Measurements from ENCODE around the gene DPM1.

The DPM1 gene

GRCh38 chr20:50913690-50914375, 44.5 kb downstream of the DPM1 start:
- Histone ChIP-seq H3K4me1 (ENCODE audit: insufficient read depth, low read length) (peaks cover 46% of the 10 kb centered on the region), H3K9me3 (ENCODE audit: insufficient read depth, low read depth, low read length) (no peaks in the 10 kb centered on the region), H3K27ac (ENCODE audit: low read depth, low read length) (no peak overlapping the region), H3K4me3 (ENCODE audit: low read length) (no peak overlapping the region), H3K9ac (ENCODE audit: low read depth, low read length) (no peak overlapping the region), H3K27me3 (ENCODE audit: insufficient read depth, low read length) (no peaks in the 10 kb centered on the region), H3K36me3 (ENCODE audit: insufficient read depth, low read length) (peaks cover 86% of the 10 kb centered on the region)
- 96% methylated on average over 2 of the region's 2 CpGs for WGBS

- no peaks in the 10 kb centered on the region for H3K27me3 ChIP-seq (ENCODE audit: insufficient read depth, low read length)
- 100% methylated on average over 1 of the region's 1 CpG for WGBS
- no peak overlapping the region for H3K9ac ChIP-seq (ENCODE audit: low read depth, low read length)
- H3K4me1 ChIP-seq (ENCODE audit: insufficient read depth, low read length), result peaks cover 32% of the 10 kb centered on the region
- no peak overlapping the region for H3K4me3 ChIP-seq (ENCODE audit: low read length)
- H3K36me3 ChIP-seq (ENCODE audit: insufficient read depth, low read length), result peaks cover 74% of the 10 kb centered on the region
- no peak overlapping the region for H3K27ac ChIP-seq (ENCODE audit: low read depth, low read length)
- H3K9me3 ChIP-seq (ENCODE audit: insufficient read depth, low read depth, low read length), result no peaks in the 10 kb centered on the region
Observed at GRCh38 chr20:50911716-50912115, 46.6 kb downstream of the DPM1 start.

GRCh38 chr20:50911030-50911429, 47.3 kb downstream of the DPM1 start:
- Histone ChIP-seq H3K4me1 (ENCODE audit: insufficient read depth, low read length) (peaks cover 32% of the 10 kb centered on the region), H3K4me3 (ENCODE audit: low read length) (no peak overlapping the region), H3K27ac (ENCODE audit: low read depth, low read length) (no peak overlapping the region), H3K9me3 (ENCODE audit: insufficient read depth, low read depth, low read length) (no peaks in the 10 kb centered on the region), H3K27me3 (ENCODE audit: insufficient read depth, low read length) (no peaks in the 10 kb centered on the region), H3K9ac (ENCODE audit: low read depth, low read length) (no peak overlapping the region), H3K36me3 (ENCODE audit: insufficient read depth, low read length) (peaks cover 67% of the 10 kb centered on the region)
- WGBS, result 88% methylated on average over 1 of the region's 3 CpGs

GRCh38 chr20:50909413-50909812, 48.9 kb downstream of the DPM1 start:
- H3K4me3 ChIP-seq (ENCODE audit: low read length), result no peak overlapping the region
- peaks cover 59% of the 10 kb centered on the region for H3K36me3 ChIP-seq (ENCODE audit: insufficient read depth, low read length)
- H3K4me1 ChIP-seq (ENCODE audit: insufficient read depth, low read length), result peaks cover 16% of the 10 kb centered on the region
- 96% methylated on average over 3 of the region's 3 CpGs for WGBS
- no peak overlapping the region for H3K9ac ChIP-seq (ENCODE audit: low read depth, low read length)
- no peaks in the 10 kb centered on the region for H3K9me3 ChIP-seq (ENCODE audit: insufficient read depth, low read depth, low read length)
- H3K27ac ChIP-seq (ENCODE audit: low read depth, low read length), result no peak overlapping the region
- no peaks in the 10 kb centered on the region for H3K27me3 ChIP-seq (ENCODE audit: insufficient read depth, low read length)

GRCh38 chr20:50904067-50904570, 54.2 kb downstream of the DPM1 start:
- Histone ChIP-seq H3K36me3 (ENCODE audit: insufficient read depth, low read length) (peaks cover 69% of the 10 kb centered on the region), H3K27me3 (ENCODE audit: insufficient read depth, low read length) (no peaks in the 10 kb centered on the region), H3K4me3 (ENCODE audit: low read length) (no peak overlapping the region), H3K9ac (ENCODE audit: low read depth, low read length) (no peak overlapping the region), H3K27ac (ENCODE audit: low read depth, low read length) (no peak overlapping the region), H3K4me1 (ENCODE audit: insufficient read depth, low read length) (peaks cover 6% of the 10 kb centered on the region; the same call in 1 of the 2 replicates), H3K9me3 (ENCODE audit: insufficient read depth, low read depth, low read length) (no peaks in the 10 kb centered on the region)
- 94% methylated on average over 6 of the region's 6 CpGs for WGBS

GRCh38 chr20:50903353-50904051, 54.8 kb downstream of the DPM1 start:
- no peaks in the 10 kb centered on the region for H3K9me3 ChIP-seq (ENCODE audit: insufficient read depth, low read depth, low read length)
- no peak overlapping the region for H3K27ac ChIP-seq (ENCODE audit: low read depth, low read length)
- no peak overlapping the region for H3K9ac ChIP-seq (ENCODE audit: low read depth, low read length)
- no peak overlapping the region for H3K4me3 ChIP-seq (ENCODE audit: low read length)
- peaks cover 6% of the 10 kb centered on the region; the same call in 1 of the 2 replicates for H3K4me1 ChIP-seq (ENCODE audit: insufficient read depth, low read length)
- no peaks in the 10 kb centered on the region for H3K27me3 ChIP-seq (ENCODE audit: insufficient read depth, low read length)
- H3K36me3 ChIP-seq (ENCODE audit: insufficient read depth, low read length), result peaks cover 75% of the 10 kb centered on the region
- 93% methylated on average over 8 of the region's 8 CpGs for WGBS

- no peak overlapping the region for H3K27ac ChIP-seq (ENCODE audit: low read depth, low read length)
- no CpG with 5 or more reads among the region's 1 CpG for WGBS
- no peaks in the 10 kb centered on the region for H3K9me3 ChIP-seq (ENCODE audit: insufficient read depth, low read depth, low read length)
- H3K36me3 ChIP-seq (ENCODE audit: insufficient read depth, low read length), result peaks cover 87% of the 10 kb centered on the region
- H3K4me3 ChIP-seq (ENCODE audit: low read length), result no peak overlapping the region
- H3K9ac ChIP-seq (ENCODE audit: low read depth, low read length), result no peak overlapping the region
- H3K27me3 ChIP-seq (ENCODE audit: insufficient read depth, low read length), result no peaks in the 10 kb centered on the region
- peaks cover 2% of the 10 kb centered on the region; the same call in 1 of the 2 replicates for H3K4me1 ChIP-seq (ENCODE audit: insufficient read depth, low read length)
Observed at GRCh38 chr20:50901301-50901700, 57.0 kb downstream of the DPM1 start.

- no peak overlapping the region for H3K27ac ChIP-seq (ENCODE audit: low read depth, low read length)
- WGBS, result 97% methylated on average over 7 of the region's 7 CpGs
- H3K36me3 ChIP-seq (ENCODE audit: insufficient read depth, low read length), result peaks cover 97% of the 10 kb centered on the region
- H3K4me1 ChIP-seq (ENCODE audit: insufficient read depth, low read length), result no peaks in the 10 kb centered on the region
- no peaks in the 10 kb centered on the region for H3K27me3 ChIP-seq (ENCODE audit: insufficient read depth, low read length)
- no peaks in the 10 kb centered on the region for H3K9me3 ChIP-seq (ENCODE audit: insufficient read depth, low read depth, low read length)
- H3K4me3 ChIP-seq (ENCODE audit: low read length), result no peak overlapping the region
- H3K9ac ChIP-seq (ENCODE audit: low read depth, low read length), result no peak overlapping the region
Observed at GRCh38 chr20:50900261-50900660, 58.1 kb downstream of the DPM1 start.

- Histone ChIP-seq H3K36me3 (ENCODE audit: insufficient read depth, low read length) (peaks cover 98% of the 10 kb centered on the region), H3K4me1 (ENCODE audit: insufficient read depth, low read length) (no peaks in the 10 kb centered on the region), H3K27ac (ENCODE audit: low read depth, low read length) (no peak overlapping the region), H3K9ac (ENCODE audit: low read depth, low read length) (no peak overlapping the region), H3K27me3 (ENCODE audit: insufficient read depth, low read length) (no peaks in the 10 kb centered on the region), H3K4me3 (ENCODE audit: low read length) (no peak overlapping the region), H3K9me3 (ENCODE audit: insufficient read depth, low read depth, low read length) (no peaks in the 10 kb centered on the region)
- WGBS, result 89% methylated on average over 1 of the region's 1 CpG
Observed at GRCh38 chr20:50898475-50898874, 59.9 kb downstream of the DPM1 start.

- Histone ChIP-seq H3K36me3 (ENCODE audit: insufficient read depth, low read length) (peaks cover 98% of the 10 kb centered on the region), H3K27ac (ENCODE audit: low read depth, low read length) (no peak overlapping the region), H3K4me1 (ENCODE audit: insufficient read depth, low read length) (no peaks in the 10 kb centered on the region), H3K9ac (ENCODE audit: low read depth, low read length) (no peak overlapping the region), H3K27me3 (ENCODE audit: insufficient read depth, low read length) (no peaks in the 10 kb centered on the region), H3K4me3 (ENCODE audit: low read length) (no peak overlapping the region), H3K9me3 (ENCODE audit: insufficient read depth, low read depth, low read length) (no peaks in the 10 kb centered on the region)
- WGBS, result 97% methylated on average over 8 of the region's 8 CpGs
Observed at GRCh38 chr20:50895111-50895830, 63.1 kb downstream of the DPM1 start.

GRCh38 chr20:50893620-50894019, 64.7 kb downstream of the DPM1 start:
- Histone ChIP-seq H3K36me3 (ENCODE audit: insufficient read depth, low read length) (peaks cover 98% of the 10 kb centered on the region), H3K9ac (ENCODE audit: low read depth, low read length) (no peak overlapping the region)
- whole genome bisulfite sequencing, result 98% methylated on average over 7 of the region's 7 CpGs

More at GRCh38 chr20:50893620-50894019, 64.7 kb downstream of the DPM1 start:
- Histone ChIP-seq H3K9me3 (ENCODE audit: insufficient read depth, low read depth, low read length) (no peaks in the 10 kb centered on the region), H3K4me1 (ENCODE audit: insufficient read depth, low read length) (no peaks in the 10 kb centered on the region), H3K4me3 (ENCODE audit: low read length) (no peak overlapping the region), H3K27me3 (ENCODE audit: insufficient read depth, low read length) (no peaks in the 10 kb centered on the region), H3K27ac (ENCODE audit: low read depth, low read length) (no peak overlapping the region)
